ENCODE measurements around the gene PELO.

The PELO gene

GRCh38 chr5:52778781-52779180, 8.9 kb upstream of the PELO start:
- TF ChIP-seq CTCF (conservative IDR thresholded peaks at IDR 0.05; ENCODE audit: low read depth) = no peak
- DNase-seq (ENCODE audit: low spot score) = no peak
- no peak overlapping the region for H3K27ac ChIP-seq
- POLR2A ChIA-PET (ENCODE audit: low non-redundant PET) = no interaction called here
- CTCF ChIA-PET = interaction anchor here (0.7 kb wide), 1 partner anchor 119 kb away, joined by 3 read pairs; no protein-coding TSS in a partner anchor

- DNase-seq (ENCODE audit: low spot score) = no peak
- ChIA-PET POLR2A (ENCODE audit: low non-redundant PET) (no interaction called here), CTCF (no interaction called here)
- H3K27ac ChIP-seq = no peak overlapping the region
- no peak for TF ChIP-seq CTCF (conservative IDR thresholded peaks at IDR 0.05; ENCODE audit: low read depth)
These were observed 8.5 kb upstream of the PELO start for GRCh38 chr5:52779213-52779612.

- peak; percentile 90 for DNase-seq (ENCODE audit: low spot score)
- ChIA-PET CTCF (interaction anchor here (0.6 kb wide), 1 partner anchor 216 kb away, joined by 3 read pairs; no protein-coding TSS in a partner anchor), POLR2A (ENCODE audit: low non-redundant PET) (no interaction called here)
- H3K27ac ChIP-seq = no peak overlapping the region
- no peak for TF ChIP-seq CTCF (conservative IDR thresholded peaks at IDR 0.05; ENCODE audit: low read depth)
These were observed 4.3 kb upstream of the PELO start for GRCh38 chr5:52783226-52783959.

GRCh38 chr5:52784737-52785136, 3.0 kb upstream of the PELO start:
- POLR2A ChIA-PET (ENCODE audit: low non-redundant PET) = no interaction called here
- no peak for DNase-seq (ENCODE audit: low spot score)
- CTCF ChIA-PET = no interaction called here
- no peak overlapping the region for H3K27ac ChIP-seq
- no peak for TF ChIP-seq CTCF (conservative IDR thresholded peaks at IDR 0.05; ENCODE audit: low read depth)

GRCh38 chr5:52786391-52786790, 1.3 kb upstream of the PELO start:
- ChIA-PET CTCF (interaction anchor here (0.6 kb wide), 3 partner anchors 13 to 123 kb away, joined by 3 to 5 read pairs (median 5); no protein-coding TSS in a partner anchor), POLR2A (ENCODE audit: low non-redundant PET) (no interaction called here)

GRCh38 chr5:52786949-52787599, 642 bp upstream of the PELO start:
- peak; percentile 20 for DNase-seq (ENCODE audit: low spot score)
- ChIA-PET POLR2A (ENCODE audit: low non-redundant PET) (no interaction called here), CTCF (interaction anchor here (0.6 to 1.7 kb wide), 10 partner anchors 9 to 1088 kb away, joined by 3 to 7 read pairs (median 4); no protein-coding TSS in a partner anchor)
- TF ChIP-seq CTCF (conservative IDR thresholded peaks at IDR 0.05; ENCODE audit: low read depth) = peak; percentile 20
- peak overlapping the region; percentile 84 for H3K27ac ChIP-seq

More at GRCh38 chr5:52786391-52786790, 1.3 kb upstream of the PELO start:
- no peak overlapping the region for H3K27ac ChIP-seq
- DNase-seq (ENCODE audit: low spot score) = no peak
- no peak for TF ChIP-seq CTCF (conservative IDR thresholded peaks at IDR 0.05; ENCODE audit: low read depth)
